T-cell (primary cell): ENCODE results near the gene LRRC27. TPM values are rescaled to one million over a fixed set of nuclear protein-coding genes. Genes with fewer than 3 reads are reported as not detected.

Experiments
- ATAC-seq, 4 experiments: fragments of 200-7000 bp in 3 of 4; fragments of 150-1000 bp in 1 of 4; cut with Tn5 transposase; replicated peaks in 1 of 4; 1 replicate in 3 of 4; 2 replicates in 1 of 4; pipeline ENCODE4 v1.10.0; 2021; ENCODE audit warnings: moderate library complexity in 3 of 4, mild to moderate bottlenecking in 2 of 4, moderate number of reproducible peaks in 1 of 4
- CTCF ChIA-PET, 2 donors: fragments of 300-600 bp; sonication (Branson Sonifier 250); formaldehyde crosslinking; loops; one replicate each; lab custom pipeline; 2022; ENCODE audit warnings: antibody characterized with exemption in 2 of 2; lab: Charles Lee
- POLR2A ChIA-PET, 2 donors: fragments of 300-600 bp; sonication (Branson Sonifier 250); formaldehyde crosslinking; loops; one replicate each; lab custom pipeline; 2022; ENCODE audit warnings: antibody characterized with exemption in 2 of 2; lab: Charles Lee
- DNase-seq, 35 experiments: peaks; one replicate each; pipeline versions ENCODE4 v3.0.0 to v3.0.0-alpha.2; 2013 to 2023
- H3K27ac ChIP-seq: one replicate; pipeline ENCODE4 v1.5.1; 2013; ENCODE audit warnings: low read length
- H3K27me3 ChIP-seq, 2 experiments: replicated peaks in 1 of 2; 1 replicate in 1 of 2; 2 replicates in 1 of 2; pipeline versions ENCODE4 v1.6.1 to v1.7.0; 2013; ENCODE audit warnings: low read length in 1 of 2, mixed read lengths in 1 of 2; ENCODE audit not compliant: control insufficient read depth in 2 of 2, insufficient read depth in 2 of 2; ENCODE audit errors: extremely low read depth in 1 of 2
- H3K36me3 ChIP-seq, 2 donors: 1 replicate in 1 of 2; 2 replicates in 1 of 2; pipeline versions ENCODE4 v1.6.1 to v1.7.0; 2013; ENCODE audit warnings: low read length in 1 of 2; ENCODE audit not compliant: control insufficient read depth in 2 of 2, insufficient read depth in 1 of 2; ENCODE audit errors: extremely low read depth in 1 of 2
- H3K4me1 ChIP-seq, 2 experiments: 1 replicate in 1 of 2; 2 replicates in 1 of 2; pipeline versions ENCODE4 v1.6.1 to v1.7.0; 2013; ENCODE audit warnings: low read length in 2 of 2, mixed read lengths in 1 of 2; ENCODE audit not compliant: insufficient read depth in 2 of 2, control insufficient read depth in 1 of 2; ENCODE audit errors: extremely low read depth in 1 of 2
- H3K4me3 ChIP-seq, 2 donors: 1 replicate in 1 of 2; 2 replicates in 1 of 2; pipeline versions ENCODE4 v1.5.1 to v1.7.0; 2013; ENCODE audit warnings: mild to moderate bottlenecking in 2 of 2, low read length in 1 of 2, moderate library complexity in 1 of 2; ENCODE audit not compliant: control insufficient read depth in 1 of 2; ENCODE audit errors: extremely low read depth in 1 of 2
- H3K9me3 ChIP-seq: 2 replicates; pipeline ENCODE4 v1.7.0; 2013
- H3K27ac Mint-ChIP-seq, 2 donors: one replicate each; pipeline ENCODE4 v1.8.0; 2020 to 2021; ENCODE audit warnings: mild to moderate bottlenecking in 2 of 2, mixed read lengths in 2 of 2
- H3K27me3 Mint-ChIP-seq, 2 donors: one replicate each; pipeline ENCODE4 v1.8.0; 2021 to 2022; ENCODE audit warnings: mixed read lengths in 2 of 2
- H3K36me3 Mint-ChIP-seq: one replicate; pipeline ENCODE4 v1.8.0; 2021; ENCODE audit warnings: mixed read lengths
- H3K4me1 Mint-ChIP-seq, 3 donors: one replicate each; pipeline ENCODE4 v1.8.0; 2020 to 2022; ENCODE audit warnings: mixed read lengths in 3 of 3, mild to moderate bottlenecking in 1 of 3
- H3K4me3 Mint-ChIP-seq, 3 donors: one replicate each; pipeline ENCODE4 v1.8.0; 2020 to 2022; ENCODE audit warnings: mild to moderate bottlenecking in 3 of 3, mixed read lengths in 3 of 3, moderate library complexity in 3 of 3
- H3K9me3 Mint-ChIP-seq, 3 donors: one replicate each; pipeline ENCODE4 v1.8.0; 2020 to 2022; ENCODE audit warnings: mixed read lengths in 3 of 3
- WGBS: methylation state at CpG from one replicate; pipeline ENCODE4 v1.1.5; 2013; ENCODE audit warnings: missing lambda C conversion rate; ENCODE audit not compliant: insufficient coverage; 5-methylcytosine and 5-hydroxymethylcytosine counted together
- total RNA-seq, 35 experiments: library from RNA in 6 of 35; stranded (reverse) in 6 of 35; fragments of 120-200 nt in 1 of 35; gene quantifications; one replicate each; pipeline versions ENCODE4 v1.2.1 to v1.2.4 and lab custom pipeline; 2013 to 2026

The LRRC27 gene
- total RNA-seq, 5 donors from 2014 or later (not counting 1 experiment from before 2014, with no cell fraction given) = 3.1 to 7.8 (median 7.0) TPM

DNA sequence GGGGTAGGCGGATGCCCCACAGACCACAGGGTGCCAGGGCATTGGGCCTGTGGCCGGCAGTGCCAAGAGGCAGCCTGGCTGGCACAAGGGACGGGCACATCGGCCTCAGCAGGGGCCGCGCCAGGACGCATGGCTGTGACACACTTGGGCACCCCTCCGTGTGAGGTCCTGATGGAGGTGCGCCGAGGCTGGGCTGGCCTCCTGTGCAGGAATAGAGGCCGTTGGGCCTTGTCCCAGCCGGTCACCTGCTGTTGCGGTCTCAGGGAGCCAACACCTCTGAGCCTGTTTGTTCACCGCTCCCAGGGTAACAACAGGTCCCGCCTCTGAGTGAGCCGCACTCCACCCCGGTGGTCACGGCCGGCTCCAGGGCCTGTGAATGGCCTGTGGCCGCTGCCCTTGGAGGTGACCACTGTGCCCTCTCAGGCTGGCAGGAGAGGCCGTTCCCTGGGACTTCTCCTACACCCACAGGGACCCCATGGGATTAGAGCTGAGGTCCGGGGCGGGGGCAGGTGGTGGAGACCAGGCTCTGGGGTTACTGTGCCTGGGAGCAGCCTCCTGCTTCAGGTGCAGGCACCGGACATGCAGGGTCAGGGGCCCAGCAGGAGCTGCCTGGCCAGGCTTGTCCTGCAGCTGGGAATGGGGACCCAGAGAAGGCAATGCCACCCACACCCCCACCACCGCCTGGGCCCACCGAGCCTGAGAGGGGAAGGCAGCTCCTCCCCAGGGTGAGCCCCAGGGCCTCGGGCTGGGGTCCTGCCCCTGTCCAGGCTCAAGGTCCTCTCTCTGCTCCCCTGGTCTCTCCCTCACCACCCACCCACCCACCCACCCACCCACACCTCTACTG, 77.1 kb downstream of the LRRC27 start:
- Histone ChIP-seq H3K4me3 (peak overlapping the region in 1 of 2 donors; percentile 5), H3K27ac (no peak overlapping the region), H3K9me3 (no peaks in the 10 kb centered on the region), H3K36me3 (peaks cover 11 to 16% of the 10 kb centered on the region in 2 donors), H3K27me3 (no peaks in the 10 kb centered on the region), H3K4me1 (peaks cover 2 to 29% of the 10 kb centered on the region in 2 experiments)
- Mint-ChIP-seq H3K4me1 (peaks cover 4 to 15% (median 9%) of the 10 kb centered on the region in 3 donors), H3K27me3 (no peaks in the 10 kb centered on the region), H3K9me3 (no peaks in the 10 kb centered on the region), H3K4me3 (no peak overlapping the region), H3K27ac (no peak overlapping the region), H3K36me3 (peaks cover 5% of the 10 kb centered on the region)
- POLR2A ChIA-PET = no interaction called here
- CTCF ChIA-PET = interaction anchor here in 1 of 2 donors (0.6 kb wide), 1 partner anchor 110 kb away, joined by 4 read pairs; no protein-coding TSS in a partner anchor
- DNase-seq (no peak), ATAC-seq (no peak)
- WGBS = 92% methylated on average over 19 of the region's 27 CpGs

DNA sequence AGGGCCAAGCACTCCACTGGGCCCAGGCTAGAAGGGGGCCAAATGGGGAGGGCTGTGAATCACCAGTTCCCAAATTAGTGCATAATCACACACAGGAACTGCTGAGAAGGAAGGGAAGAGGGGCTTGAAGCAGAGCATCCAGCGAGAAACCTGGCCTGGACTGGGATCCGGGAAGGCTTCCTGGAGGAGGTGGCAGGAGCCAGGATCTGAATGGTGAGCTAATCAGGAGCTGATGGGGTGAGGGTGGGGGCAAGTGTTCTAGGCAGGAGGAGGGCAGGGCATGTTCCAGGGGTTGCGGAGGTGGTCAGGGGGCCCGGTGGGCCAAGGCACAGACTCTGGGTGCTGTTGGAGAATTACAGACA, 77.7 kb downstream of the LRRC27 start:
- H3K27ac Mint-ChIP-seq = peak overlapping the region in 1 of 2 donors; percentile 34
- H3K4me3 Mint-ChIP-seq = peak overlapping the region in 1 of 3 donors; percentile 28

DNA sequence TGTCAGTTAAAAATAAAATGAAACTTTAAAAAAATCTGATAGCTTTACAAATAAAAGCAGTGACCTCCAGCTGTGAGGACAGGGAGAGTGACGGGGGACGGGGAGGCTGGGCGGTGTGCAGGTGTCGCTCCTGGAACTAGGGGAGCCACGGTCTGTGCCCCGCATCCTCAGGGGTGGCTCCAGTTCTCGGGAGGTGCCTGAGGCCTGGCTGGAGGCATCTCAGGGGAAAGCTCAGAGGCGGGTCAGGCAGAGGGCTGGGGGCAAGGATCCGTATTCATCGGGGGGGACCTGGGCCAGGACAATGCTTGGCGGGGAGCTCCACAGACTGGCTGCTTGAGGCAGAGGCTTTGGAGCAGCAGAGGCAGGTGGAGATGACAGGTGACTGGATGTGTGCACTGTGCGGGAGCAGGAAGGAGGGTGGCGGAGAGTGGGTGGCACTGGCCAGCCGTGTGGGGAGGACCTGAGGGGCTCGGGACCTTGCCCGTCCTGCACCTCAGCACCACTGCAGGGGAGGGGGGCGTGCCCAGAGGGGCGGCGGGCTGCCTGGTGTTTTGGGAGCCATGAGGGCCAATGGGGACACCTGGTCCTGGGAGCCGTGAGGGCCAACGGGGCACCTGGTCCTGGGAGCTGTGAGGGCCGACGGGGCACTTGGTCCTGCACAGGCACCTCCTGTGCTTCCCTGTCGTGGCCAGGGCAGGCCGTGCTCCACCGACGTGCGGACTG, 78.2 kb downstream of the LRRC27 start:
- no peak overlapping the region for H3K4me3 ChIP-seq
- ATAC-seq (no peak), DNase-seq (no peak)
- H3K36me3 ChIP-seq = peaks cover 10 to 14% of the 10 kb centered on the region in 2 donors
- H3K27me3 Mint-ChIP-seq = no peaks in the 10 kb centered on the region
- H3K27me3 ChIP-seq = no peaks in the 10 kb centered on the region
- peaks cover 8% of the 10 kb centered on the region for H3K36me3 Mint-ChIP-seq
- H3K4me3 Mint-ChIP-seq = peak overlapping the region in 1 of 3 donors; percentile 28
- peaks cover 2 to 29% of the 10 kb centered on the region in 2 experiments for H3K4me1 ChIP-seq
- H3K9me3 ChIP-seq = no peaks in the 10 kb centered on the region
- H3K27ac ChIP-seq = no peak overlapping the region
- 96% methylated on average over 26 of the region's 28 CpGs for WGBS
- H3K27ac Mint-ChIP-seq = peak overlapping the region in 1 of 2 donors; percentile 34
- CTCF ChIA-PET = no interaction called here
- POLR2A ChIA-PET = no interaction called here
- no peaks in the 10 kb centered on the region for H3K9me3 Mint-ChIP-seq
- H3K4me1 Mint-ChIP-seq = peaks cover 9 to 18% (median 11%) of the 10 kb centered on the region in 3 donors

More for the DNA sequence above, 77.7 kb downstream of the LRRC27 start:
- H3K27me3 ChIP-seq = no peaks in the 10 kb centered on the region
- H3K36me3 Mint-ChIP-seq = peaks cover 5% of the 10 kb centered on the region
- no peak overlapping the region for H3K4me3 ChIP-seq
- H3K27ac ChIP-seq = no peak overlapping the region
- peaks cover 2 to 29% of the 10 kb centered on the region in 2 experiments for H3K4me1 ChIP-seq
- DNase-seq = no peak
- H3K9me3 ChIP-seq = no peaks in the 10 kb centered on the region
- ChIA-PET CTCF (no interaction called here), POLR2A (no interaction called here)
- ATAC-seq = no peak
- WGBS = 89% methylated on average over 3 of the region's 4 CpGs
- H3K9me3 Mint-ChIP-seq = no peaks in the 10 kb centered on the region
- peaks cover 10 to 16% of the 10 kb centered on the region in 2 donors for H3K36me3 ChIP-seq
- H3K4me1 Mint-ChIP-seq = peaks cover 5 to 15% (median 9%) of the 10 kb centered on the region in 3 donors
- no peaks in the 10 kb centered on the region for H3K27me3 Mint-ChIP-seq

DNA sequence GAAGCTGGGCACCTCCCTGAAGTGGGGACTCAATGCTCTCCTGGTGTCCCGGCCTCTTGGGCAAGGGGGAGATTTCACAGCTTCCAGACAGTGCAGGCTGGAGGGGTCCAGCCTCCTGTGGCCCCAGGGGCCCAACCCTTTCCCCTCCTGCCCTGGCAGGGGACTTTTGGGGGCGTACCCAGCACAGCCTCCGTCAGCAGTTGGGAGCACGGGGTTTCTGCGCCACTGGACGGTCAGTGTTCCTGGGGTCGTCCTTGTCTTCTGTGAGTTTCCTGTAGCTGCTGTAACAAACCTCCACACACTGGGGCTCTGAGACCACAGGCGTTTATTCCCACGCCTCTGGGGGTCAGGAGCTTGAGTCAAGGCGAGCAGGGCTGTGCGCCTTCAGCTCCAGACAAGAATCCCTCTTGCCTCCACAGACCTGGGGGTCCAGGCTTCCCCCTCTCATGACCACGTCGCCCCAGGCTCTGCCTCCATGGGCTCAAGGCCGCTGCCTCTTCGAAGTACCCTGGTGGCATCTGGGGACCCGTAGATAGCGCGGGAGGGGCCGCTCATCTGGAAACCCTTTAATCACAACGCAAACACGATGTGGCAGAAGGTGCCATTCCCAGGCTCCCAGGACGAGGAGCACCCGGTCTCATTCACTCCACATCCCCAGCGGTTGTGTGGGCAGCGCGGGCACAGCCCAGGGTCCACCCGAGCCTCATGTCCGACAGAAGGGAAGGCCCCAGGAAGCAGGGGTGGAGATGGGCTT, 79.0 kb downstream of the LRRC27 start:
- Mint-ChIP-seq H3K27me3 (no peaks in the 10 kb centered on the region), H3K36me3 (peaks cover 9% of the 10 kb centered on the region), H3K9me3 (no peaks in the 10 kb centered on the region), H3K27ac (no peak overlapping the region), H3K4me3 (no peak overlapping the region), H3K4me1 (peaks cover 9 to 22% (median 17%) of the 10 kb centered on the region in 3 donors)
- no peak for ATAC-seq
- 96% methylated on average over 25 of the region's 28 CpGs for WGBS
- Histone ChIP-seq H3K27ac (no peak overlapping the region), H3K4me1 (peaks cover 2 to 29% of the 10 kb centered on the region in 2 experiments), H3K4me3 (no peak overlapping the region), H3K9me3 (no peaks in the 10 kb centered on the region), H3K36me3 (peaks cover 7 to 13% of the 10 kb centered on the region in 2 donors), H3K27me3 (no peaks in the 10 kb centered on the region)
- ChIA-PET CTCF (interaction anchor here in 1 of 2 donors (0.5 kb wide), 1 partner anchor 148 kb away, joined by 6 read pairs; no protein-coding TSS in a partner anchor), POLR2A (no interaction called here)
- DNase-seq = no peak

DNA sequence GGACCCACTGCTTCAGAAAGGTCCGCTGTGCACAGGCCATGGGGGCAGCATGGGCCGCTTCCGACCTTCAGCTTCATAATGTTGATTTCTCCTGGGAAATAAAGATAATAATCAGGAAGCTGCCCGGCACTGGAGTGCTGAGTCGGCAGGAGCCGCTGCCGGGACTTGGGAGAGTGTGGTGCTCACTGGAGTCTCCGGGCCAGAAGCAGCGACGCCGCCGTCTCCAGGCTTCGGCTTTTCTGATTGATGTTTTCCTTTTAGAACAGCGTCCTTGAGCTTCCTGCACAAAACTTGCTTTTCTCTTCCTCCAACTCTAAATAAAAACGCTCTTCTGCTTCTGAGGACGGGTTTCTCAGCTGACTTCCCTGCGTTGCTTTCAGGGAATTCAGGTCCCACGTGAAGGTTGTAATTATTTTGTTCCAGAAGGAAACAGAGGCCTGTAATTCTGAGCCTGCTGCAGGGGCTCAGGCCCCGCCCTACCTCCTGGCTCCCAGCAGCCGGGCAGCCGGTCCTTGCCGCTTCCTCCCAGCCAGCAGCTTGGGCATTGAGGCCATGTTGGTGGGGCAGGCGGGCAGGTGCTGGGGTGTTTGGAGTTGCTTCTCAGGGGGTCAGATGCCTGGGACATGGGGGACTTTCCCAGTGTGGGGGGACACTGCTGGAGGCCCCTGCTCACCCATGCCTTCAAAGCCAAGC, 79.7 kb downstream of the LRRC27 start:
- no peak overlapping the region for H3K4me3 Mint-ChIP-seq
- peak overlapping the region in 1 of 2 donors; percentile 16 for H3K27ac Mint-ChIP-seq
- H3K36me3 Mint-ChIP-seq = peaks cover 8% of the 10 kb centered on the region
- no peaks in the 10 kb centered on the region for H3K27me3 ChIP-seq
- H3K9me3 Mint-ChIP-seq = no peaks in the 10 kb centered on the region
- ATAC-seq (no peak), DNase-seq (no peak)
- H3K27ac ChIP-seq = no peak overlapping the region
- H3K27me3 Mint-ChIP-seq = no peaks in the 10 kb centered on the region
- peaks cover 2 to 29% of the 10 kb centered on the region in 2 experiments for H3K4me1 ChIP-seq
- no peak overlapping the region for H3K4me3 ChIP-seq
- H3K36me3 ChIP-seq = peaks cover 3 to 13% of the 10 kb centered on the region in 2 donors
- POLR2A ChIA-PET = no interaction called here
- no peaks in the 10 kb centered on the region for H3K9me3 ChIP-seq
- WGBS = 79% methylated on average over 21 of the region's 23 CpGs
- CTCF ChIA-PET = interaction anchor here in 1 of 2 donors (0.5 to 0.8 kb wide), 2 partner anchors 10 to 148 kb away, joined by 6 to 7 read pairs; no protein-coding TSS in a partner anchor
- H3K4me1 Mint-ChIP-seq = peaks cover 9 to 20% (median 17%) of the 10 kb centered on the region in 3 donors
